ENCODE data around the gene RYR3.

Gene RYR3

GRCh38 chr15:33716025-33716424, 405.3 kb downstream of the RYR3 start:
- DNase-seq (ENCODE audit: low spot score): no peak

GRCh38 chr15:33720952-33721351, 410.2 kb downstream of the RYR3 start:
- DNase-seq (ENCODE audit: low spot score): peak; percentile 64

GRCh38 chr15:33722005-33722672, 411.4 kb downstream of the RYR3 start:
- peak; percentile 31 for DNase-seq (ENCODE audit: low spot score)

GRCh38 chr15:33722673-33723015, 411.9 kb downstream of the RYR3 start:
- DNase-seq (ENCODE audit: low spot score): no peak

GRCh38 chr15:33724321-33725036, 413.7 kb downstream of the RYR3 start:
- no peak for DNase-seq (ENCODE audit: low spot score)

GRCh38 chr15:33729653-33730052, 418.9 kb downstream of the RYR3 start:
- no peak for DNase-seq (ENCODE audit: low spot score)

GRCh38 chr15:33730815-33731214, 420.0 kb downstream of the RYR3 start:
- DNase-seq (ENCODE audit: low spot score): no peak

- DNase-seq (ENCODE audit: low spot score): no peak
Observed at GRCh38 chr15:33735143-33735542, 424.4 kb downstream of the RYR3 start.

- DNase-seq (ENCODE audit: low spot score): no peak
Observed at GRCh38 chr15:33735637-33736247, 425.0 kb downstream of the RYR3 start.

GRCh38 chr15:33737687-33738601, 427.2 kb downstream of the RYR3 start:
- DNase-seq (ENCODE audit: low spot score): peak; percentile 41

GRCh38 chr15:33738941-33739664, 428.3 kb downstream of the RYR3 start:
- no peak for DNase-seq (ENCODE audit: low spot score)

- DNase-seq (ENCODE audit: low spot score): no peak
Observed at GRCh38 chr15:33742306-33742705, 431.5 kb downstream of the RYR3 start.

- DNase-seq (ENCODE audit: low spot score): no peak
Observed at GRCh38 chr15:33742800-33743199, 432.0 kb downstream of the RYR3 start.

- no peak for DNase-seq (ENCODE audit: low spot score)
Observed at GRCh38 chr15:33746203-33746602, 435.4 kb downstream of the RYR3 start.

- DNase-seq (ENCODE audit: low spot score): no peak
Observed at GRCh38 chr15:33753012-33753411, 442.2 kb downstream of the RYR3 start.

- DNase-seq (ENCODE audit: low spot score): no peak
Observed at GRCh38 chr15:33754242-33754641, 443.5 kb downstream of the RYR3 start.

GRCh38 chr15:33756961-33757360, 446.2 kb downstream of the RYR3 start:
- no peak for DNase-seq (ENCODE audit: low spot score)

- no peak for DNase-seq (ENCODE audit: low spot score)
Observed at GRCh38 chr15:33757516-33758232, 446.9 kb downstream of the RYR3 start.

- no peak for DNase-seq (ENCODE audit: low spot score)
Observed at GRCh38 chr15:33766389-33766788, 455.6 kb downstream of the RYR3 start.

GRCh38 chr15:33768670-33769190, 458.0 kb downstream of the RYR3 start:
- DNase-seq (ENCODE audit: low spot score): no peak

GRCh38 chr15:33773969-33774368, 463.2 kb downstream of the RYR3 start:
- DNase-seq (ENCODE audit: low spot score): no peak

Data from hepatic stellate cell (primary cell).